C4-2B (cell line): ENCODE results near the gene GGNBP2.

Source experiments
- H3K27ac ChIP-seq: fragments of 450-650 bp; 2 replicates; pipeline ENCODE4 v1.5.1; 2017
- CTCF ChIP-seq: fragments of 450-650 bp; conservative IDR thresholded peaks from 2 replicates; pipeline ENCODE4 v1.5.1; 2017; ENCODE audit warnings: mild to moderate bottlenecking
- ZFX ChIP-seq: fragments of 450-650 bp; IDR thresholded peaks from 2 replicates; pipeline ENCODE4 v1.6.1; 2017

The GGNBP2 gene

GRCh38 chr17:36614933-36615332 is 70.2 kb downstream of the GGNBP2 start:
- no peak for TF ChIP-seq CTCF
- no peak for TF ChIP-seq ZFX

GRCh38 chr17:36616061-36617029 is 71.6 kb downstream of the GGNBP2 start:
- no peak overlapping the region for H3K27ac ChIP-seq
- TF ChIP-seq CTCF (no peak), ZFX (no peak)

More at GRCh38 chr17:36614933-36615332, 70.2 kb downstream of the GGNBP2 start:
- no peak overlapping the region for H3K27ac ChIP-seq

GRCh38 chr17:36617773-36618172 is 73.1 kb downstream of the GGNBP2 start:
- H3K27ac ChIP-seq, result no peak overlapping the region
- TF ChIP-seq CTCF (no peak), ZFX (no peak)

- no peak overlapping the region for H3K27ac ChIP-seq
- TF ChIP-seq ZFX (no peak), CTCF (no peak)
These were observed 78.6 kb downstream of the GGNBP2 start for GRCh38 chr17:36623281-36623680.

- no peak overlapping the region for H3K27ac ChIP-seq
- TF ChIP-seq CTCF (no peak), ZFX (no peak)
These were observed 80.5 kb downstream of the GGNBP2 start for GRCh38 chr17:36625188-36625587.

GRCh38 chr17:36627101-36627500 is 82.4 kb downstream of the GGNBP2 start:
- TF ChIP-seq ZFX, result no peak
- TF ChIP-seq CTCF, result no peak
- no peak overlapping the region for H3K27ac ChIP-seq

GRCh38 chr17:36628576-36628975 is 83.9 kb downstream of the GGNBP2 start:
- no peak for TF ChIP-seq CTCF
- TF ChIP-seq ZFX, result no peak
- no peak overlapping the region for H3K27ac ChIP-seq
